H1 (cell line): ENCODE data around the gene ADTRP.

ENCODE experiments used
- GABPA ChIP-seq: IDR thresholded peaks from 2 replicates; pipeline ENCODE4 v1.6.1; 2011; ENCODE audit warnings: mild to moderate bottlenecking, low read length, moderate library complexity, borderline replicate concordance; ENCODE audit not compliant: insufficient read depth
- POLR2AphosphoS5 ChIP-seq: IDR thresholded peaks from 2 replicates; pipeline ENCODE4 v1.6.1; 2011; ENCODE audit warnings: low read depth, low read length
- RAD21 ChIP-seq, 2 experiments: IDR thresholded peaks in 1 of 2; conservative IDR thresholded peaks in 1 of 2; 2 replicates each; pipeline ENCODE4 v1.6.1; 2011; ENCODE audit warnings: low read depth in 2 of 2, low read length in 2 of 2, improper control_type of control experiment in 1 of 2, inconsistent platforms in 1 of 2, mild to moderate bottlenecking in 1 of 2, moderate library complexity in 1 of 2
- SP2 ChIP-seq: IDR thresholded peaks from 2 replicates; pipeline ENCODE4 v1.6.1; 2012; ENCODE audit warnings: mild to moderate bottlenecking, low read length, inconsistent platforms

GRCh38 chr6:11767978-11768756, 10.4 kb downstream of the ADTRP start:
- TF ChIP-seq POLR2AphosphoS5 (no peak), SP2 (no peak), RAD21 (IDR thresholded peaks at IDR 0.05 in 1 of 2, conservative IDR thresholded peaks at IDR 0.05 in 1 of 2; ENCODE audit: low read depth in 2 of 2, low read length in 2 of 2) (no peak), GABPA (no peak)
